ENCODE results near the gene LMAN2. TPM values are rescaled to one million over a fixed set of nuclear protein-coding genes. Genes with fewer than 3 reads are reported as not detected.
A peak's percentile ranks its signal among the peaks of the same experiment; 100 is the strongest.
"Not testable (repeated sequence)": the region's sequence is repeated elsewhere in the genome, so short reads cannot be mapped to it uniquely, and the experiment has no call there.

Gene LMAN2
- total RNA-seq, 6 donors from 2014 or later: 134 to 263 (median 177) TPM

GRCh38 chr5:177364159-177364962, 12.9 kb upstream of the LMAN2 start:
- ATAC-seq (ENCODE audit: low FRiP score in 2 of 2) (no peak), DNase-seq (no peak)
- TF ChIP-seq EP300 (IDR thresholded peaks at IDR 0.05) (no peak), POLR2A (IDR thresholded peaks at IDR 0.05) (no peak), POLR2AphosphoS5 (IDR thresholded peaks at IDR 0.05) (no peak)
- H3K27ac ChIP-seq: no peak overlapping the region
- no peaks in the 10 kb centered on the region for H3K9me3 ChIP-seq
- no peaks in the 10 kb centered on the region for H3K27me3 ChIP-seq
- H3K4me3 ChIP-seq: no peak overlapping the region
- WGBS, 2 donors: 80 to 82% methylated on average over 11 of the region's 11 CpGs
- H3K4me1 ChIP-seq: peaks cover 27 to 56% (median 43%) of the 10 kb centered on the region in 4 donors
- peaks cover 0 to 14% (median 0%) of the 10 kb centered on the region in 4 donors for H3K36me3 ChIP-seq

- ATAC-seq (ENCODE audit: low FRiP score in 2 of 2): no peak
- Histone ChIP-seq H3K36me3 (peaks cover 0 to 12% (median 0%) of the 10 kb centered on the region in 4 donors), H3K9me3 (no peaks in the 10 kb centered on the region), H3K4me1 (peaks cover 27 to 63% (median 46%) of the 10 kb centered on the region in 4 donors), H3K4me3 (peak overlapping the region in 3 of 4 donors; percentile 42 to 55 (median 54)), H3K27ac (peak overlapping the region in 2 of 4 donors; percentile 76 to 81), H3K27me3 (no peaks in the 10 kb centered on the region)
- TF ChIP-seq POLR2AphosphoS5 (IDR thresholded peaks at IDR 0.05) (no peak), POLR2A (IDR thresholded peaks at IDR 0.05) (no peak)
- WGBS, 2 donors: 44% methylated on average over 10 of the region's 10 CpGs
- DNase-seq: no peak
These were observed 12.1 kb upstream of the LMAN2 start for GRCh38 chr5:177363565-177363964.

GRCh38 chr5:177362610-177363507, 11.4 kb upstream of the LMAN2 start:
- H3K27me3 ChIP-seq: no peaks in the 10 kb centered on the region
- peak; percentile 56 to 81 for ATAC-seq (ENCODE audit: low FRiP score in 2 of 2)
- 18 to 23% methylated on average over 27 to 32 of the region's 59 CpGs for WGBS, 2 donors
- H3K4me1 ChIP-seq: peaks cover 31 to 65% (median 52%) of the 10 kb centered on the region in 4 donors
- DNase-seq: peak; percentile 80 to 94
- H3K4me3 ChIP-seq: peak overlapping the region; percentile 30 to 55 (median 48)
- H3K9me3 ChIP-seq: no peaks in the 10 kb centered on the region
- peaks cover 0 to 5% (median 0%) of the 10 kb centered on the region in 4 donors for H3K36me3 ChIP-seq
- TF ChIP-seq CTCF (IDR thresholded peaks at IDR 0.05): peak in 1 of 6 experiments; percentile 8
- TF ChIP-seq EP300 (IDR thresholded peaks at IDR 0.05): no peak
- peak overlapping the region; percentile 47 to 81 (median 65) for H3K27ac ChIP-seq

- no peaks in the 10 kb centered on the region for H3K9me3 ChIP-seq
- H3K4me1 ChIP-seq: peaks cover 27 to 64% (median 52%) of the 10 kb centered on the region in 4 donors
- TF ChIP-seq POLR2A (IDR thresholded peaks at IDR 0.05) (no peak), POLR2AphosphoS5 (IDR thresholded peaks at IDR 0.05) (no peak), EP300 (IDR thresholded peaks at IDR 0.05) (no peak)
- no peaks in the 10 kb centered on the region for H3K27me3 ChIP-seq
- H3K4me3 ChIP-seq: peak overlapping the region in 3 of 4 donors; percentile 42 to 55 (median 54)
- H3K27ac ChIP-seq: peak overlapping the region; percentile 21 to 81 (median 62)
- ATAC-seq (ENCODE audit: low FRiP score in 2 of 2) (no peak), DNase-seq (no peak)
- peaks cover 0 to under 1% (median 0%) of the 10 kb centered on the region in 4 donors for H3K36me3 ChIP-seq
- 55 to 57% methylated on average over 8 of the region's 8 CpGs for WGBS, 2 donors
These were observed 10.8 kb upstream of the LMAN2 start for GRCh38 chr5:177362292-177362609.

GRCh38 chr5:177361418-177362291, 10.2 kb upstream of the LMAN2 start:
- H3K4me3 ChIP-seq: no peak overlapping the region
- peak overlapping the region; percentile 21 to 81 (median 62) for H3K27ac ChIP-seq
- no peaks in the 10 kb centered on the region for H3K9me3 ChIP-seq
- ATAC-seq (ENCODE audit: low FRiP score in 2 of 2): peak in 1 of 2 donors; percentile 41
- peaks cover 30 to 65% (median 53%) of the 10 kb centered on the region in 4 donors for H3K4me1 ChIP-seq
- no peaks in the 10 kb centered on the region for H3K36me3 ChIP-seq
- peak in 1 of 2 donors; percentile 56 for DNase-seq
- no peaks in the 10 kb centered on the region for H3K27me3 ChIP-seq
- 57 to 63% methylated on average over 6 of the region's 6 CpGs for WGBS, 2 donors
- TF ChIP-seq EP300 (IDR thresholded peaks at IDR 0.05) (no peak), CTCF (IDR thresholded peaks at IDR 0.05) (no peak), POLR2AphosphoS5 (IDR thresholded peaks at IDR 0.05) (no peak), POLR2A (IDR thresholded peaks at IDR 0.05) (no peak)

GRCh38 chr5:177360740-177361139, 9.3 kb upstream of the LMAN2 start:
- DNase-seq; H3K9me3 ChIP-seq; H3K4me3 ChIP-seq; ATAC-seq (ENCODE audit: low FRiP score in 2 of 2); H3K36me3 ChIP-seq; H3K27me3 ChIP-seq: not testable (repeated sequence)
- peak overlapping the region in 1 of 4 donors; percentile 81 for H3K27ac ChIP-seq
- 93% methylated on average over 5 to 7 of the region's 7 CpGs for WGBS, 2 donors
- peaks cover 22 to 56% (median 45%) of the 10 kb centered on the region in 4 donors for H3K4me1 ChIP-seq
